K562 (cell line): ENCODE data around the gene PRKD2. TPM values are rescaled to one million over a fixed set of nuclear protein-coding genes. Genes with fewer than 3 reads are reported as not detected.

Experiments
- NR2C1 ChIP-seq, 2 experiments: fragments of 450-650 bp; IDR thresholded peaks; 2 replicates each; pipeline ENCODE4 v1.6.1; 2017; ENCODE audit warnings: mild to moderate bottlenecking in 2 of 2, antibody characterized with exemption in 1 of 2, inconsistent platforms in 1 of 2, missing compliant biosample characterization in 1 of 2, missing genetic modification characterization in 1 of 2
- PTBP1 ChIP-seq: fragments of 200-400 bp; formaldehyde crosslinking; IDR thresholded peaks from 2 replicates; pipeline ENCODE4 v1.6.1; 2017; ENCODE audit warnings: low read depth, low read length
- polyA plus RNA-seq, 8 experiments: library from polyadenylated mRNA; depleted of rRNA in 4 of 8; stranded (reverse) in 5 of 8; unstranded in 3 of 8; fragments of >200 nt; fragmentation: Nextera tagmentation in 2 of 8; fragmentation: Illumina TruSeq in 1 of 8; extraction: Ambion mirVana in 2 of 8; extraction: Trizol in 1 of 8; gene quantifications; 2 replicates each; pipeline versions ENCODE4 v1.2.1 to v1.2.3, GENCODE V29; 2011 to 2014; ENCODE audit warnings: inconsistent platforms in 1 of 8, missing spikeins in 1 of 8
- total RNA-seq, 7 experiments: library from RNA; depleted of rRNA in 6 of 7; stranded (reverse); fragments of >200 nt in 6 of 7; fragmentation: Illumina TruSeq in 2 of 7; extraction: Trizol in 2 of 7; gene quantifications; 2 replicates each; pipeline versions ENCODE4 v1.2.1 to v1.2.3, GENCODE V29; 2011 to 2021; ENCODE audit warnings: low replicate concordance in 1 of 7
- TF ChIP-seq, protein P1 (sequence below): fragments of 450-650 bp; IDR thresholded peaks from 2 replicates; pipeline ENCODE4 v1.6.1; 2016; ENCODE audit warnings: low read depth
- TF ChIP-seq, protein P2 (sequence below): fragments of 150-350 bp; conservative IDR thresholded peaks from 2 replicates; pipeline ENCODE4 v1.6.1; 2014; ENCODE audit warnings: low read length
- TF ChIP-seq, protein P3 (sequence below): fragments of 250-450 bp; sonication (Bioruptor Pico); IDR thresholded peaks from 2 replicates; pipeline ENCODE4 v1.6.1; 2021; ENCODE audit warnings: mild to moderate bottlenecking

PRKD2 gene
- total and polyA plus RNA-seq, 9 of the 15 experiments (the other 6 are each of a cell fraction or from before 2014, with no cell fraction given) = 1.8 to 60.0 (median 15.0) TPM

DNA sequence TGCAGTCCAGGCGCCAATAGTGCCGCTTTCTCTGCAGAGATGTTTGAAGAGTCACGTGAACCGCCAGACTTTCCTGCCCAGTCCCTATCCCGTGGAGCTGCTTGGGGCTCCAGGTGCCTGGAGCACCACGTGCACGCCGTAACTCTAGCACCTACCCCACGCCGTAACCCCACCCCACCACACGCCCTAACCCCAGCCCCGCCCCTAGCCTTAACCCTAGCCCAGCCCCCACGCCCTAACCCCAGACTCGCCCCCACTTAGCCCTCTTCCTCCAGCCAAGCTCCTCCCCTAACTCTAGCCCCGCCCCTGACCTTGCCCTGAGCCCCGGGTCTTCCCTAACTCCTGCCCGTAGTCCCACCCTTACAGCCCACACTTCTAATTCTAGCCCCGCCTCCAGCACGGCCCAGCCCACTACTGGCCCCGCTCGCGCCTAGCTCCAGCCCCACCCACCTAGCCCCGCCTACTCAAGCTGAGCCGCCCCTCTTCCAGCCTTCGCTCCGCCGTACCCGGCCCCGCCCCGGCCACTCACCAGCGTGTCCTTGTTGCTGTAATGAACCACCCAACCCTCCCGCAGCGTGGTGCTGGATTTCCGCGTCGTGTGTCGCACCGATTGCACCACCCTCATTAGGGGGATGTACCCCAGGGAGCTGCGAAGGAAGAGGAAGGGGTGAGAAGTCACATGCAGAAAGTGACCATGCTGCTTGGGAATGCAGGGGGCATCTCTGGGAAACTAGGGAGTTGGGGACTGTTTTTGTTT is 19.5 kb downstream of the PRKD2 start (continued):
- TF ChIP-seq, protein P1, sequence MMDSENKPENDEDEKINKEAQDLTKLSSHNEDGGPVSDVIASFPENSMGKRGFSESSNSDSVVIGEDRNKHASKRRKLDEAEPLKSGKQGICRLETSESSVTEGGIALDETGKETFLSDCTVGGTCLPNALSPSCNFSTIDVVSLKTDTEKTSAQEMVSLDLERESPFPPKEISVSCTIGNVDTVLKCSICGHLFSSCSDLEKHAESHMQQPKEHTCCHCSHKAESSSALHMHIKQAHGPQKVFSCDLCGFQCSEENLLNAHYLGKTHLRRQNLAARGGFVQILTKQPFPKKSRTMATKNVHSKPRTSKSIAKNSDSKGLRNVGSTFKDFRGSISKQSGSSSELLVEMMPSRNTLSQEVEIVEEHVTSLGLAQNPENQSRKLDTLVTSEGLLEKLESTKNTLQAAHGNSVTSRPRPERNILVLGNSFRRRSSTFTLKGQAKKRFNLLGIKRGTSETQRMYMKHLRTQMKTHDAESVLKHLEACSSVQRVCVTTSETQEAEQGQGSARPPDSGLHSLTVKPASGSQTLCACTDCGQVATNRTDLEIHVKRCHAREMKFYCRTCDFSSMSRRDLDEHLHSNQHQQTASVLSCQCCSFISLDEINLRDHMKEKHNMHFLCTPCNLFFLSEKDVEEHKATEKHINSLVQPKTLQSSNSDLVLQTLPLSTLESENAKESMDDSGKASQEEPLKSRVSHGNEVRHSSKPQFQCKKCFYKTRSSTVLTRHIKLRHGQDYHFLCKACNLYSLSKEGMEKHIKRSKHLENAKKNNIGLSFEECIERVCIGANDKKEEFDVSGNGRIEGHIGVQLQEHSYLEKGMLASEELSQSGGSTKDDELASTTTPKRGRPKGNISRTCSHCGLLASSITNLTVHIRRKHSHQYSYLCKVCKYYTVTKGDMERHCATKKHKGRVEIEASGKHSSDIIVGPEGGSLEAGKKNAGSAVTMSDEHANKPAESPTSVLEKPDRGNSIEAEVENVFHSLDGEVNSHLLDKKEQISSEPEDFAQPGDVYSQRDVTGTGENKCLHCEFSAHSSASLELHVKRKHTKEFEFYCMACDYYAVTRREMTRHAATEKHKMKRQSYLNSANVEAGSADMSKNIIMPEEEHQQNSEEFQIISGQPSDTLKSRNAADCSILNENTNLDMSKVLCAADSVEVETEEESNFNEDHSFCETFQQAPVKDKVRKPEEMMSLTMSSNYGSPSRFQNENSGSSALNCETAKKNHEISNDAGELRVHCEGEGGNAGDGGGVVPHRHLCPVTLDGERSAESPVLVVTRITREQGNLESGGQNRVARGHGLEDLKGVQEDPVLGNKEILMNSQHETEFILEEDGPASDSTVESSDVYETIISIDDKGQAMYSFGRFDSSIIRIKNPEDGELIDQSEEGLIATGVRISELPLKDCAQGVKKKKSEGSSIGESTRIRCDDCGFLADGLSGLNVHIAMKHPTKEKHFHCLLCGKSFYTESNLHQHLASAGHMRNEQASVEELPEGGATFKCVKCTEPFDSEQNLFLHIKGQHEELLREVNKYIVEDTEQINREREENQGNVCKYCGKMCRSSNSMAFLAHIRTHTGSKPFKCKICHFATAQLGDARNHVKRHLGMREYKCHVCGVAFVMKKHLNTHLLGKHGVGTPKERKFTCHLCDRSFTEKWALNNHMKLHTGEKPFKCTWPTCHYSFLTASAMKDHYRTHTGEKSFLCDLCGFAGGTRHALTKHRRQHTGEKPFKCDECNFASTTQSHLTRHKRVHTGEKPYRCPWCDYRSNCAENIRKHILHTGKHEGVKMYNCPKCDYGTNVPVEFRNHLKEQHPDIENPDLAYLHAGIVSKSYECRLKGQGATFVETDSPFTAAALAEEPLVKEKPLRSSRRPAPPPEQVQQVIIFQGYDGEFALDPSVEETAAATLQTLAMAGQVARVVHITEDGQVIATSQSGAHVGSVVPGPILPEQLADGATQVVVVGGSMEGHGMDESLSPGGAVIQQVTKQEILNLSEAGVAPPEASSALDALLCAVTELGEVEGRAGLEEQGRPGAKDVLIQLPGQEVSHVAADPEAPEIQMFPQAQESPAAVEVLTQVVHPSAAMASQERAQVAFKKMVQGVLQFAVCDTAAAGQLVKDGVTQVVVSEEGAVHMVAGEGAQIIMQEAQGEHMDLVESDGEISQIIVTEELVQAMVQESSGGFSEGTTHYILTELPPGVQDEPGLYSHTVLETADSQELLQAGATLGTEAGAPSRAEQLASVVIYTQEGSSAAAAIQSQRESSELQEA = 0 out of 2 replicates have a peak, but pooled peaks have one; percentile 31
- TF ChIP-seq NR2C1 (IDR thresholded peaks at IDR 0.05) = no peak
- TF ChIP-seq NR2C1 (tag; IDR thresholded peaks at IDR 0.05) = no peak
- TF ChIP-seq, protein P2, sequence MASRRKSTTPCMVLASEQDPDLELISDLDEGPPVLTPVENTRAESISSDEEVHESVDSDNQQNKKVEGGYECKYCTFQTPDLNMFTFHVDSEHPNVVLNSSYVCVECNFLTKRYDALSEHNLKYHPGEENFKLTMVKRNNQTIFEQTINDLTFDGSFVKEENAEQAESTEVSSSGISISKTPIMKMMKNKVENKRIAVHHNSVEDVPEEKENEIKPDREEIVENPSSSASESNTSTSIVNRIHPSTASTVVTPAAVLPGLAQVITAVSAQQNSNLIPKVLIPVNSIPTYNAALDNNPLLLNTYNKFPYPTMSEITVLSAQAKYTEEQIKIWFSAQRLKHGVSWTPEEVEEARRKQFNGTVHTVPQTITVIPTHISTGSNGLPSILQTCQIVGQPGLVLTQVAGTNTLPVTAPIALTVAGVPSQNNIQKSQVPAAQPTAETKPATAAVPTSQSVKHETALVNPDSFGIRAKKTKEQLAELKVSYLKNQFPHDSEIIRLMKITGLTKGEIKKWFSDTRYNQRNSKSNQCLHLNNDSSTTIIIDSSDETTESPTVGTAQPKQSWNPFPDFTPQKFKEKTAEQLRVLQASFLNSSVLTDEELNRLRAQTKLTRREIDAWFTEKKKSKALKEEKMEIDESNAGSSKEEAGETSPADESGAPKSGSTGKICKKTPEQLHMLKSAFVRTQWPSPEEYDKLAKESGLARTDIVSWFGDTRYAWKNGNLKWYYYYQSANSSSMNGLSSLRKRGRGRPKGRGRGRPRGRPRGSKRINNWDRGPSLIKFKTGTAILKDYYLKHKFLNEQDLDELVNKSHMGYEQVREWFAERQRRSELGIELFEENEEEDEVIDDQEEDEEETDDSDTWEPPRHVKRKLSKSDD = no peak
- TF ChIP-seq, protein P3, sequence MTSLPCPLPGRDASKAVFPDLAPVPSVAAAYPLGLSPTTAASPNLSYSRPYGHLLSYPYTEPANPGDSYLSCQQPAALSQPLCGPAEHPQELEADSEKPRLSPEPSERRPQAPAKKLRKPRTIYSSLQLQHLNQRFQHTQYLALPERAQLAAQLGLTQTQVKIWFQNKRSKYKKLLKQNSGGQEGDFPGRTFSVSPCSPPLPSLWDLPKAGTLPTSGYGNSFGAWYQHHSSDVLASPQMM (CRISPR knock-in tag) = no peak
- TF ChIP-seq PTBP1 = no peak
